HG02642 (cell line): Measurements from ENCODE around the gene IL1RAPL1.
A peak's percentile ranks its signal among the peaks of the same experiment; 100 is the strongest.
"Not testable (repeated sequence)": the region's sequence is repeated elsewhere in the genome, so short reads cannot be mapped to it uniquely, and the experiment has no call there.

Source experiments
- ATAC-seq: cut with Tn5 transposase; IDR thresholded peaks from one replicate; pipeline ENCODE4 v1.9.1; 2021; ENCODE audit warnings: mild to moderate bottlenecking; ENCODE audit not compliant: unreplicated experiment, poor library complexity

IL1RAPL1 gene

GRCh38 chrX:29348288-29348687 lies 761.0 kb downstream of the IL1RAPL1 start:
- ATAC-seq = no peak

DNA sequence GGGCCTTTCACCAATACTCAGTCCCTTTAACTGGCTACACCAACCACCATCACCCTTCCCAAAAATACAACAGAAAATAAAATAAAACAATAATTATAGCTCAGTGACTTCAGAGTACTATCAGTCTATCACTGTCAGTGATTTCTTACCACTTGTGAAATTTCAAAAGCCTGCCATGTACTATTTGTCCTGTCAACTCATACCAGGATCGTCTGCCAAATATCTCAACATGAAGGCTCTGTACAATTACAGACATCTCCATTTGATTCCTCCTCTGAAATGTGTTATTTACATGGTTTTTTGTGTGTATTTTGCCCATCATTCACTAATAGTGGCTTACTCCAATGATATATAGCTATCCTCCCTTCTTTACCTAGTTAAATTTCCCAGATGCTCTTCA lies 772.0 kb downstream of the IL1RAPL1 start:
- no peak for ATAC-seq

GRCh38 chrX:29374765-29375164 lies 787.5 kb downstream of the IL1RAPL1 start:
- ATAC-seq = not testable (repeated sequence)

DNA sequence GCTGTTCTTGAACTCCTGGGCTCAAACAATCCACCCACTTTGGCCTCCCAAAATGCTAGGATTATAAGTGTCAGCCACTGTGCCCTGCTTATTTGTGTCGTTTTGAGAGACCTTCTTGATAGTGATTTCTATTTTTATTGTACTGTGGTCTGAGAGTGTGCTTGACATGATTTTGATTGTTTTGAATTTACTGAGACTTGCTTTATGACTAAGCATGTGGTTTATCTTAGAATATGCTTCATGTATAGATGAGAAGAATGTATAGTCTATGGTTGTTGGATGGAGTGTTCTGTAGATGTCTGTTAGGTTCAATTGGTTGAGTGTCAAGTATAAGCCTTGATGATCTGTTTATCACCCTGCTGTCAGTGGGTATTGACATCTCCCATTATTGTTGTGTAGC lies 789.3 kb downstream of the IL1RAPL1 start:
- ATAC-seq = no peak

GRCh38 chrX:29382811-29383210 lies 795.6 kb downstream of the IL1RAPL1 start:
- ATAC-seq = no peak

DNA sequence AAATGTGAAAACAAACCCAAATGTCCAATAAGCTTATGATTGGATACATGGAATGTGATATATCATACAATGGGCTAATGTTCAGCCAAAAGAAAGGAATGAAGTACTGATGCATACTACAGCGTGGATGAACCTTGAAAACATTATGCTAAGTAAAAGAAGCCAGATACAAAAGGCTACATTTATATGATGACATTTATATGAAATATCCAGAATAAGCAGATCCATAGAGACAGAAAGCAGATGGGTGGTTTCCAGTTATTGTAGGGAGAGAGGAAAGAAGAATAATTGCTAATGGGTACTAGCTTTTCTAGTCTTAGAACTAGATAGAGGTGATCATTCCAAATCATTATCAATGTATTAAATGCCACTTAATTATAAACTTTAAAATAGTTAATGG lies 801.3 kb downstream of the IL1RAPL1 start:
- ATAC-seq = no peak

- ATAC-seq = no peak
These were observed 810.3 kb downstream of the IL1RAPL1 start for GRCh38 chrX:29397506-29397905.

DNA sequence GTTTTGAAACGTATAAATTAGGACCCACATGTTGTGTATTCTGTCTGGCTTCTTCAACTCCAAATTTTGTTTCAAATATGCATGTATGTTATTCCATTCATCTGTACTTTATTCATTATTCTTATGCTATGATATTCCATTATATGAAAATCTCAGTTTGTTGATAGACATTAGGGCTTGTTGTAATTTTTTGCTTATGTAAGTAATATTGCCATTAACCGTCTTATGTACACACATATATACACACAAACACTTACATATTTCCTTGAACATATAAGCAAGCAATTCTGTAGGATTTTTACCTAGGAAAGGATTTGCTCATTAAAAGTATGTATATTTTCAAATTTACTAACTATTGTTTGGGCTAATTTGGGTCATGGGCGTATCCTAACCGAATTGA lies 820.1 kb downstream of the IL1RAPL1 start:
- no peak for ATAC-seq

- ATAC-seq = peak; percentile 45
These were observed 832.7 kb downstream of the IL1RAPL1 start for GRCh38 chrX:29419774-29420553.

- no peak for ATAC-seq
These were observed 834.8 kb downstream of the IL1RAPL1 start for GRCh38 chrX:29422034-29422433.

GRCh38 chrX:29431895-29432294 lies 844.6 kb downstream of the IL1RAPL1 start:
- ATAC-seq = no peak

DNA sequence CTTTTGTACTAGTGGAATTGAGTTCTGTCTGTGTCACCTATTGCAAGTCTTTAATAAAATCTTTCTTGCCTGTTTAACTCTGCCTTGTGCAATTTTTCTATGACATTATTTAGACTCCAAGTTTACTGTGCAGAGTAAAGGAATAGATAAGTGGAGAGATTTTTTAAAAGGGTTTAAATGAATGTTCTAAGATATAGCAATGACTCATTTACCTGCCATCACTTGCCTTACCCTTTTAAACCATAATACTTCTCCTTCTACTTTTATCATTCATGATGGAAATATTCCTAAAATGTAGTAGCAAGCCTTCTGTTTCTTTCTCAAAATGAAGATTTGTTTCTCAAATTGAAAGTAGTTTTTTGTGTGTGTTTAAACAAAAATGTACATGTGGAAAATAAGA lies 845.3 kb downstream of the IL1RAPL1 start:
- ATAC-seq = no peak

- ATAC-seq = no peak
These were observed 847.7 kb downstream of the IL1RAPL1 start for GRCh38 chrX:29434939-29435338.

GRCh38 chrX:29435396-29435795 lies 848.1 kb downstream of the IL1RAPL1 start:
- no peak for ATAC-seq

DNA sequence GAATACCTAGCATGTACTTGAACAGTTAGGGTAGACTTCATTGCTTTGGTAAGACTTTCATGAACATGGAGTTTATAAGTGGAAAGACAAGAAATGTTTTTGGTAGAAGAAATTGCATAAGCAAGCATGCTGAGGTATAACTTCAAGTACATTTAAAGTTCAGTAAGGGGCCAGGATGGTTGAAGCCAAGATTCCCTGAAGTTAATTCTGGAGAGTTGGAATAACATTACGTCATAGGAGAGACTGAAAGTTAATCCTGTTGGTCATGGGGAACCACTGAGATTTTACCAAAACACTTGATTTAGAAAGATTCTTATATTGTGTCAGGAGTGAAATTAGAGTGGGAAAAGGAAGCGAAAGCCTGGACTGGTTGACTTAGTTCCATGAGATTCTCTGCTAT lies 860.6 kb downstream of the IL1RAPL1 start:
- ATAC-seq = no peak

DNA sequence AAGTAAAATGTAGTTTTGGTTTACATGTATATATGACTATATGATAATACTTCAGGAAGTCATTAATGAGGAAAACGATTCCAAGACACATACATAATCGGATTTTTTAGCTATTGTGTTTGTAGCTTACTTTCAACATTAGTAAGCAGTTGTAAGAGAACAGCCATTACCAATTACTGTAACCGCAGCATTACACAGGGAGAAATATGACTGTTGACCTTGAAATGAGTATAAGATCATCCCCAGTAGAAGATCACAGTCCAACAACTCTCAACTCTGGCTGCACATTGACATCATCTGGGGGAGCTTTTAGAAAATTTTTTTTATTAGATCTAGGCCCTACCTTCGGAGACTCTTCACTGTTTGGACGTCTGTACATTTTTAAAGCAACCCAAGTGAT lies 866.1 kb downstream of the IL1RAPL1 start:
- no peak for ATAC-seq

GRCh38 chrX:29455702-29456101 lies 868.5 kb downstream of the IL1RAPL1 start:
- ATAC-seq = no peak

DNA sequence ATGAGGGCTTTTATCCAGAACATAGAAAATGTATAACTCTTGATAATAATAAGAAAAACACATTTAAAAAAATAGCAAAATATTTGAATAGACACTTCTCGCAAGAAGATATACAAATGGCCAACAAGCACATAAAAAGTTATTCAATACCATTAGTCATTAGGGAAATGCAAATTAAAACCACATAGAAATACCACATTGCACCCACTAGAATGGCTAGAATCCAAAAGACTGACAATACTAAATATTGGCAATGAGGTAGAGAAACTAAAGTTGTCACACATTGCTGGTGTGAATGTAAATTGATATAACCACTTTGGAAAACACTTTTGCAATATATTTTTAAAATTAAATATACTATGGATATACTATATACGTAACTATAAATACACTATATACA lies 873.8 kb downstream of the IL1RAPL1 start:
- ATAC-seq = no peak

- ATAC-seq = no peak
These were observed 879.2 kb downstream of the IL1RAPL1 start for GRCh38 chrX:29466456-29466855.

- ATAC-seq = no peak
These were observed 881.8 kb downstream of the IL1RAPL1 start for GRCh38 chrX:29468911-29469494.

- no peak for ATAC-seq
These were observed 882.8 kb downstream of the IL1RAPL1 start for GRCh38 chrX:29470030-29470429.

DNA sequence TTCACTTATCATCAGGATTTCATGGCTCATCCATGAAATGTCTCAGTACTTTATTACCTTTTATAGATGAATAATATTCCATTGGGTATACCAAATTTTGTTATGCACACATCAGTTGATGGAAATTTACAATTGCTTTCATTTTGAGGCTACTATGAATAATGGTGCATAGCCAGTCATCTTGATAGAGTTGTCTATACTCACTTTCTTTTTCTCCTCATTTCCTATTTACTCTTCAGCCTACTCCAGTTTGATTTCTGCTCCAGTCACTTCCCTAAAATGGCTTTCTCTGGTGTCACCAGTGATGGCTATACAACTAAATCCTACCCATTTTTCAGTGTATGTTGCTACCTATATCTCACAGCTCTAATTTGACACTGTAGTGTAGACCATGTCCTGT lies 884.6 kb downstream of the IL1RAPL1 start:
- ATAC-seq = no peak
